Measurements from ENCODE around the gene SPTLC1. TPM values are rescaled to one million over a fixed set of nuclear protein-coding genes. Genes with fewer than 3 reads are reported as not detected.

Gene SPTLC1
- total and polyA plus RNA-seq, 2 of the 13 experiments (the other 11 are each of a cell fraction or from before 2014, with no cell fraction given): 56.2 to 72.5 TPM

- 96% methylated on average over 1 of the region's 1 CpG for WGBS (ENCODE audit: low lambda C conversion rate)
- Histone ChIP-seq H3K27me3 (ENCODE audit: control insufficient read depth in 1 of 2, insufficient read depth in 2 of 2, low read length in 2 of 2) (no peaks in the 10 kb centered on the region), H3K4me2 (ENCODE audit: low read depth, low read length) (no peak overlapping the region), H4K20me1 (ENCODE audit: insufficient read depth, low read length) (peaks cover 5% of the 10 kb centered on the region; the same call in 1 of the 2 replicates), H3K79me2 (ENCODE audit: insufficient read depth, low read length) (peaks cover 3% of the 10 kb centered on the region), H2AFZ (ENCODE audit: low read length) (no peak overlapping the region), H3K36me3 (replicated peaks in 1 of 2; ENCODE audit: control insufficient read depth in 1 of 2, insufficient read depth in 2 of 2, low read length in 2 of 2) (peaks cover 0 to 11% of the 10 kb centered on the region in 2 experiments; a peak in 4 of 5 replicates), H3K9me3 (ENCODE audit: low read length) (no peaks in the 10 kb centered on the region), H3K27ac (ENCODE audit: extremely low read length, insufficient read depth, low read length) (no peak overlapping the region), H3K9ac (ENCODE audit: insufficient read depth, low read depth, low read length) (no peak overlapping the region), H3K4me3 (replicated peaks in 1 of 3; ENCODE audit: insufficient read depth in 1 of 3, low read depth in 2 of 3, low read length in 3 of 3) (no peak overlapping the region), H3K4me1 (ENCODE audit: insufficient read depth, low read length) (no peaks in the 10 kb centered on the region)
- FAIRE-seq: no peak
- intact Hi-C loops (cut with micrococcal nuclease; ENCODE audit: unreplicated experiment): no loop called here
- ATAC-seq: no peak
- ChIA-PET CTCF (ENCODE audit: low intra/inter-chr PET ratio, low total read pairs) (no interaction called here), POLR2A (no interaction called here)
- BruUV-seq (replicated peaks): no TSS peak
- in situ Hi-C loops (cut with HindIII; ENCODE audit: extremely low pct_ligation_motif_present, low pct_unique_long_range_greater_than_20kb): no loop called here
- DNase-seq (ENCODE audit: low spot score): no peak
- TF ChIP-seq GATAD2A (CRISPR knock-in tag; IDR thresholded peaks at IDR 0.05) (no peak), SALL2 (CRISPR knock-in tag; IDR thresholded peaks at IDR 0.05) (no peak), SP4 (CRISPR knock-in tag; IDR thresholded peaks at IDR 0.05) (no peak), CCAR2 (optimal IDR thresholded peaks at IDR 0.05; ENCODE audit: low read depth, low read length) (no peak), ZNF501 (CRISPR knock-in tag; IDR thresholded peaks at IDR 0.05) (no peak), YEATS2 (CRISPR knock-in tag; IDR thresholded peaks at IDR 0.05; ENCODE audit: borderline replicate concordance) (no peak), CBX5 (CRISPR knock-in tag; IDR thresholded peaks at IDR 0.05; ENCODE audit: borderline replicate concordance) (no peak), ZNF512 (CRISPR knock-in tag; IDR thresholded peaks at IDR 0.05) (no peak), ZNF788 (CRISPR knock-in tag; IDR thresholded peaks at IDR 0.05; ENCODE audit: borderline replicate concordance) (no peak), ZNF160 (CRISPR knock-in tag; IDR thresholded peaks at IDR 0.05) (no peak), RNF2 (conservative IDR thresholded peaks at IDR 0.05; ENCODE audit: low read depth) (no peak), ONECUT2 (CRISPR knock-in tag; IDR thresholded peaks at IDR 0.05) (no peak)
- TF ChIP-seq, protein P1, sequence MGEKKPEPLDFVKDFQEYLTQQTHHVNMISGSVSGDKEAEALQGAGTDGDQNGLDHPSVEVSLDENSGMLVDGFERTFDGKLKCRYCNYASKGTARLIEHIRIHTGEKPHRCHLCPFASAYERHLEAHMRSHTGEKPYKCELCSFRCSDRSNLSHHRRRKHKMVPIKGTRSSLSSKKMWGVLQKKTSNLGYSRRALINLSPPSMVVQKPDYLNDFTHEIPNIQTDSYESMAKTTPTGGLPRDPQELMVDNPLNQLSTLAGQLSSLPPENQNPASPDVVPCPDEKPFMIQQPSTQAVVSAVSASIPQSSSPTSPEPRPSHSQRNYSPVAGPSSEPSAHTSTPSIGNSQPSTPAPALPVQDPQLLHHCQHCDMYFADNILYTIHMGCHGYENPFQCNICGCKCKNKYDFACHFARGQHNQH (CRISPR knock-in tag; IDR thresholded peaks at IDR 0.05): no peak
- TF ChIP-seq, protein P2, sequence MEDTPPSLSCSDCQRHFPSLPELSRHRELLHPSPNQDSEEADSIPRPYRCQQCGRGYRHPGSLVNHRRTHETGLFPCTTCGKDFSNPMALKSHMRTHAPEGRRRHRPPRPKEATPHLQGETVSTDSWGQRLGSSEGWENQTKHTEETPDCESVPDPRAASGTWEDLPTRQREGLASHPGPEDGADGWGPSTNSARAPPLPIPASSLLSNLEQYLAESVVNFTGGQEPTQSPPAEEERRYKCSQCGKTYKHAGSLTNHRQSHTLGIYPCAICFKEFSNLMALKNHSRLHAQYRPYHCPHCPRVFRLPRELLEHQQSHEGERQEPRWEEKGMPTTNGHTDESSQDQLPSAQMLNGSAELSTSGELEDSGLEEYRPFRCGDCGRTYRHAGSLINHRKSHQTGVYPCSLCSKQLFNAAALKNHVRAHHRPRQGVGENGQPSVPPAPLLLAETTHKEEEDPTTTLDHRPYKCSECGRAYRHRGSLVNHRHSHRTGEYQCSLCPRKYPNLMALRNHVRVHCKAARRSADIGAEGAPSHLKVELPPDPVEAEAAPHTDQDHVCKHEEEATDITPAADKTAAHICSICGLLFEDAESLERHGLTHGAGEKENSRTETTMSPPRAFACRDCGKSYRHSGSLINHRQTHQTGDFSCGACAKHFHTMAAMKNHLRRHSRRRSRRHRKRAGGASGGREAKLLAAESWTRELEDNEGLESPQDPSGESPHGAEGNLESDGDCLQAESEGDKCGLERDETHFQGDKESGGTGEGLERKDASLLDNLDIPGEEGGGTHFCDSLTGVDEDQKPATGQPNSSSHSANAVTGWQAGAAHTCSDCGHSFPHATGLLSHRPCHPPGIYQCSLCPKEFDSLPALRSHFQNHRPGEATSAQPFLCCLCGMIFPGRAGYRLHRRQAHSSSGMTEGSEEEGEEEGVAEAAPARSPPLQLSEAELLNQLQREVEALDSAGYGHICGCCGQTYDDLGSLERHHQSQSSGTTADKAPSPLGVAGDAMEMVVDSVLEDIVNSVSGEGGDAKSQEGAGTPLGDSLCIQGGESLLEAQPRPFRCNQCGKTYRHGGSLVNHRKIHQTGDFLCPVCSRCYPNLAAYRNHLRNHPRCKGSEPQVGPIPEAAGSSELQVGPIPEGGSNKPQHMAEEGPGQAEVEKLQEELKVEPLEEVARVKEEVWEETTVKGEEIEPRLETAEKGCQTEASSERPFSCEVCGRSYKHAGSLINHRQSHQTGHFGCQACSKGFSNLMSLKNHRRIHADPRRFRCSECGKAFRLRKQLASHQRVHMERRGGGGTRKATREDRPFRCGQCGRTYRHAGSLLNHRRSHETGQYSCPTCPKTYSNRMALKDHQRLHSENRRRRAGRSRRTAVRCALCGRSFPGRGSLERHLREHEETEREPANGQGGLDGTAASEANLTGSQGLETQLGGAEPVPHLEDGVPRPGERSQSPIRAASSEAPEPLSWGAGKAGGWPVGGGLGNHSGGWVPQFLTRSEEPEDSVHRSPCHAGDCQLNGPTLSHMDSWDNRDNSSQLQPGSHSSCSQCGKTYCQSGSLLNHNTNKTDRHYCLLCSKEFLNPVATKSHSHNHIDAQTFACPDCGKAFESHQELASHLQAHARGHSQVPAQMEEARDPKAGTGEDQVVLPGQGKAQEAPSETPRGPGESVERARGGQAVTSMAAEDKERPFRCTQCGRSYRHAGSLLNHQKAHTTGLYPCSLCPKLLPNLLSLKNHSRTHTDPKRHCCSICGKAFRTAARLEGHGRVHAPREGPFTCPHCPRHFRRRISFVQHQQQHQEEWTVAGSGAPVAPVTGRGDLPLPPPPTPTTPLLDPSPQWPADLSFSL (CRISPR knock-in tag; IDR thresholded peaks at IDR 0.05): no peak
- TF ChIP-seq, protein P3, sequence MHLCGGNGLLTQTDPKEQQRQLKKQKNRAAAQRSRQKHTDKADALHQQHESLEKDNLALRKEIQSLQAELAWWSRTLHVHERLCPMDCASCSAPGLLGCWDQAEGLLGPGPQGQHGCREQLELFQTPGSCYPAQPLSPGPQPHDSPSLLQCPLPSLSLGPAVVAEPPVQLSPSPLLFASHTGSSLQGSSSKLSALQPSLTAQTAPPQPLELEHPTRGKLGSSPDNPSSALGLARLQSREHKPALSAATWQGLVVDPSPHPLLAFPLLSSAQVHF (CRISPR knock-in tag; IDR thresholded peaks at IDR 0.05): no peak
Observed at GRCh38 chr9:92095236-92095635, 20.0 kb downstream of the SPTLC1 start.
